Activated naive CD4-positive, alpha-beta T cell treated with anti-CD3 and anti-CD28 coated beads for 36 hours (primary cell): Measurements from ENCODE around the gene FAM53B. TPM values are rescaled to one million over a fixed set of nuclear protein-coding genes. Genes with fewer than 3 reads are reported as not detected.

Experiments used
- CTCF ChIA-PET: fragments of 350-600 bp; sonication (Branson Sonifier 250); formaldehyde crosslinking; loops from one replicate; lab custom pipeline; 2021; ENCODE audit warnings: antibody characterized with exemption; lab: Charles Lee
- DNase-seq: peaks from one replicate; pipeline ENCODE4 v3.0.0-alpha.2; 2020
- H3K27ac Mint-ChIP-seq: one replicate; pipeline ENCODE4 v1.8.0; 2021; ENCODE audit warnings: mild to moderate bottlenecking, mixed read lengths
- H3K27me3 Mint-ChIP-seq: one replicate; pipeline ENCODE4 v1.8.0; 2021; ENCODE audit warnings: low read depth, mixed read lengths
- H3K36me3 Mint-ChIP-seq: one replicate; pipeline ENCODE4 v1.8.0; 2021; ENCODE audit warnings: low read depth, mixed read lengths
- H3K4me1 Mint-ChIP-seq: one replicate; pipeline ENCODE4 v1.8.0; 2021; ENCODE audit warnings: low read depth, mixed read lengths
- H3K4me3 Mint-ChIP-seq: one replicate; pipeline ENCODE4 v1.8.0; 2021; ENCODE audit warnings: mild to moderate bottlenecking, moderate library complexity, mixed read lengths
- H3K9me3 Mint-ChIP-seq: one replicate; pipeline ENCODE4 v1.8.0; 2021; ENCODE audit warnings: mixed read lengths
- intact Hi-C: fragments of 100-400 bp; cut with micrococcal nuclease; formaldehyde crosslinking; loops from one replicate; pipeline ENCODE4 v1.15.1; 2023
- total RNA-seq, 2 experiments: library from RNA; stranded (reverse); gene quantifications; one replicate each; pipeline ENCODE4 v1.2.3, GENCODE V29; 2021

The FAM53B gene
- total RNA-seq, 2 experiments from 2014 or later: 11.8 to 11.9 TPM

- intact Hi-C loops: no loop called here
- no peak overlapping the region for H3K27ac Mint-ChIP-seq
- no peak overlapping the region for H3K4me3 Mint-ChIP-seq
- H3K36me3 Mint-ChIP-seq: peaks cover 1% of the 10 kb centered on the region
- H3K4me1 Mint-ChIP-seq: peaks cover 36% of the 10 kb centered on the region
- H3K9me3 Mint-ChIP-seq: no peaks in the 10 kb centered on the region
- DNase-seq: no peak
- no peaks in the 10 kb centered on the region for H3K27me3 Mint-ChIP-seq
- CTCF ChIA-PET: no interaction called here
Measured at GRCh38 chr10:124660404-124661125, 83.6 kb downstream of the FAM53B start.

DNA sequence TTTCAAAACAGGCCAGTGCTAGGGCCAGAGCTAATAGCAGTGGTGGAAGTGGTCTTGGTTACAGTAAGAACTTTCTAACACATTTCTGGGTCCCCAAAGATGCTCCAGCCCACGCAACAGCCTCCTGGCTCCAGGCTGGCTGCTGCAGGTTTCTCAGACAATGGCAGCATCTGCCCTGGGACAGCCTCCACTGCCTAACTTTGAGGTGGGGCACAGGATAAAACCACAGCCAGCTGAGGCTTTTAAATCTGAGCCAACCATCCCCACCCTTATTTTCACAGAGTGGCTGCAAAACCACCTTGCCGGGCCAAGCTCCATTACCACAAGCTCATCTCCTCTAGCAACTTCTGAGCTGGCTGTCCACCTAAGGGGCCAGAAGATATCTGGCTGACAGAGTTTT, 84.8 kb downstream of the FAM53B start:
- DNase-seq: no peak
- Mint-ChIP-seq H3K4me1 (peaks cover 46% of the 10 kb centered on the region), H3K27ac (no peak overlapping the region), H3K4me3 (no peak overlapping the region), H3K36me3 (peaks cover 1% of the 10 kb centered on the region), H3K9me3 (no peaks in the 10 kb centered on the region), H3K27me3 (no peaks in the 10 kb centered on the region)
- intact Hi-C loops: no loop called here
- CTCF ChIA-PET: interaction anchor here (0.8 to 2.0 kb wide), 2 partner anchors 13 to 82 kb away, joined by 3 to 7 read pairs; no protein-coding TSS in a partner anchor

DNA sequence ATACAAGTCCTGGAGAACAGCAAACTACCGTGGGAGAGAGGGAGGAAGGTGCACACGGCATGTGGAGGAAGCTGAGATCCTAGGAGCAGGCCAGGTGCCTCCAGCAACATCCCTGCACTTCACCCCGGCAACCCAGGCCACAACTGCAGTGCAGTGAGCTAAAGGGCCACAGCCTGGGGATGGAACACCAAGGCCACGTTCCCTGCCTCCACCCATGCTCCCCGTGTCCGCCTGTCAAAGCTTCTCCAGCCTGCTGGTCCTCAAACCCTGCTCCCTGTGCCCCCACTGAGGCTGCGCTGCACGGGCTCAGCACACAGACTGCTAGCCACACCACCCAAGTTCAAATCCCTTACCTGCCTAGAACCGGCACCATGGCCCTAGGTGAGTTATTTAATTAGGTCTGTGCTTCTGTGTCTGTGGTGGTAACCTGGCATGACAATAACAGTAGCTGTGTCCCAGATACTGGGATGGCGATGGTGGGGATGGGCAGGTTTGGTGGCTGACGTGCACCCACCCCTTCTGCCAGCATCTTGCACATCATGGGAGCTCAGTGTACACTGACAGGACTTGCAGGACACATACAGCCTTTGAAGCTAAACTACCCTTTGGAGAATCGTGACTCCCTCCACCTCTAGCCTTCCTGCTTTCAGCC, 85.5 kb downstream of the FAM53B start:
- no peaks in the 10 kb centered on the region for H3K27me3 Mint-ChIP-seq
- intact Hi-C loops: no loop called here
- CTCF ChIA-PET: interaction anchor here (0.8 to 2.0 kb wide), 3 partner anchors 13 to 82 kb away, joined by 3 to 7 read pairs (median 4); no protein-coding TSS in a partner anchor
- no peak for DNase-seq
- H3K27ac Mint-ChIP-seq: no peak overlapping the region
- no peak overlapping the region for H3K4me3 Mint-ChIP-seq
- peaks cover 49% of the 10 kb centered on the region for H3K4me1 Mint-ChIP-seq
- peaks cover 1% of the 10 kb centered on the region for H3K36me3 Mint-ChIP-seq
- H3K9me3 Mint-ChIP-seq: no peaks in the 10 kb centered on the region

DNA sequence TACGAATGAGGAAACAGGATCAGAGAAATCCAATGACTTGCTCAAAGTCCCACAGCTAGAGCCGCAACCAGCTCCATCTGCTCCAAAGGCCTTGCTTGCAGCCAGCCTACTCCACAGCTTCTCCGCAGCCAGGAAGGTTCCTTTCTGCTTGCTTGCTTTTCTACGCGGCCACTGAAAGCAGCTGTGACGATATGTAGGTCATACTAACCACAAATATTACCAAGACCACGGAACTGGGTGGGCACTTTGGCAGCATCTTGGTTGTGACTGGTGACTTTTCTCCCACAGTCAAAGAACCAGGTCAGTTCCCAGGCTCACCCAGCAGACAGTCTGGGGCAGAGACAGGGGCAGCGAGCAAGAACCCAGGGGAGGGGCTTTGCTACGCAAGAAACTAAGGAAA, 86.4 kb downstream of the FAM53B start:
- intact Hi-C loops: no loop called here
- Mint-ChIP-seq H3K9me3 (no peaks in the 10 kb centered on the region), H3K4me1 (peaks cover 49% of the 10 kb centered on the region), H3K36me3 (peaks cover 1% of the 10 kb centered on the region), H3K27ac (peak overlapping the region; percentile 15), H3K4me3 (no peak overlapping the region), H3K27me3 (no peaks in the 10 kb centered on the region)
- CTCF ChIA-PET: interaction anchor here (1.1 to 2.0 kb wide), 3 partner anchors 14 to 84 kb away, joined by 3 to 7 read pairs (median 4); no protein-coding TSS in a partner anchor
- DNase-seq: no peak

DNA sequence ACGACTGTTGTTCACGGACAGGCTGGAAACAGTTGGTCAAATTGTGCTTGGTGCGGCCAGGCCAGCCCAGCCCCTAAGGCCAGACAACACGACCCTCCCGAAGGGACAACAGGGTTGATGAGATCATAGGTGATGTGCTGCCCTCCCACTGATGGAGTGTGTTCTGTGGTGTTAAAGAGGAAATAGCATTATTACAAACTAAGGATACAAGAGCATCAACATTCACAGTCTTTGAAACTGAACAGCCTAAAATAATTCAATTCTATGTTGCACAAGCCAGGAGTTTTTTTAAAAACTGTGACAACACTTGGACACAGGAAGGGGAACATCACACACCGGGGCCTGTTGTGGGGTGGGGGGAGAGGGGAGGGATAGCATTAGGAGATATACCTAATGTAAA, 87.6 kb downstream of the FAM53B start:
- DNase-seq: no peak
- Mint-ChIP-seq H3K27ac (no peak overlapping the region), H3K27me3 (no peaks in the 10 kb centered on the region), H3K4me3 (no peak overlapping the region), H3K36me3 (peaks cover 1% of the 10 kb centered on the region), H3K4me1 (peaks cover 54% of the 10 kb centered on the region), H3K9me3 (no peaks in the 10 kb centered on the region)
- intact Hi-C loops: no loop called here
- CTCF ChIA-PET: interaction anchor here (1.1 kb wide), 1 partner anchor 85 kb away, joined by 3 read pairs; no protein-coding TSS in a partner anchor

GRCh38 chr10:124656113-124656490, 88.1 kb downstream of the FAM53B start:
- intact Hi-C loops: no loop called here
- CTCF ChIA-PET: interaction anchor here (0.6 kb wide), 1 partner anchor 126 kb away, joined by 3 read pairs; no protein-coding TSS in a partner anchor
- no peak for DNase-seq
- no peak overlapping the region for H3K27ac Mint-ChIP-seq
- no peaks in the 10 kb centered on the region for H3K9me3 Mint-ChIP-seq
- H3K4me3 Mint-ChIP-seq: no peak overlapping the region
- peaks cover 1% of the 10 kb centered on the region for H3K36me3 Mint-ChIP-seq
- no peaks in the 10 kb centered on the region for H3K27me3 Mint-ChIP-seq
- H3K4me1 Mint-ChIP-seq: peaks cover 58% of the 10 kb centered on the region

- no peaks in the 10 kb centered on the region for H3K9me3 Mint-ChIP-seq
- CTCF ChIA-PET: interaction anchor here (0.6 to 1.1 kb wide), 4 partner anchors 35 to 125 kb away, joined by 3 to 4 read pairs (median 3); no protein-coding TSS in a partner anchor
- H3K4me1 Mint-ChIP-seq: peaks cover 65% of the 10 kb centered on the region
- no peaks in the 10 kb centered on the region for H3K27me3 Mint-ChIP-seq
- peak overlapping the region; percentile 30 for H3K27ac Mint-ChIP-seq
- H3K4me3 Mint-ChIP-seq: no peak overlapping the region
- peaks cover 1% of the 10 kb centered on the region for H3K36me3 Mint-ChIP-seq
- intact Hi-C loops: no loop called here
- DNase-seq: no peak
Measured at GRCh38 chr10:124655191-124656112, 88.7 kb downstream of the FAM53B start.

DNA sequence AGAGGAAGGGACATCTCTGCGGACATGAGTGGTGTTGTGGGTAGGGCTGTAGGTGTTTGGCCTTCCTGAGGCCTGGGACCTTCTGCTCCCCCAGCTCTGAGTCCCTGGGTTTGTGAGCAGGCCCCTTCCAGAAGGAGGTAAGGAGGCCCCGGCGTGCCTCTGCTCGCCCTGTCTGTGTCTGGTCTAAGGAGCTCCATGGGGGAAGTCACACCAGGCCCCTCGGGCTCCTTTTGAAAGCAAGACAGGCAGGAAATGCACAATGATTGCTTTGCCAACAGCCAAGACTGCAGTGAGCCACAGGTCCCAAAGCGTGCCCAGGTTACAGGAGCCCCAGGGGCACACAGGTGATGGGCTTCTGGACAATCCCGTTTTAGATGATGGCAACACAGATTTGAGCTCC, 89.5 kb downstream of the FAM53B start:
- H3K9me3 Mint-ChIP-seq: no peaks in the 10 kb centered on the region
- peaks cover 1% of the 10 kb centered on the region for H3K36me3 Mint-ChIP-seq
- intact Hi-C loops: no loop called here
- peaks cover 67% of the 10 kb centered on the region for H3K4me1 Mint-ChIP-seq
- no peak overlapping the region for H3K4me3 Mint-ChIP-seq
- no peaks in the 10 kb centered on the region for H3K27me3 Mint-ChIP-seq
- no peak for DNase-seq
- H3K27ac Mint-ChIP-seq: peak overlapping the region; percentile 30
- CTCF ChIA-PET: interaction anchor here (0.8 to 1.1 kb wide), 2 partner anchors 35 to 87 kb away, joined by 3 read pairs; no protein-coding TSS in a partner anchor

DNA sequence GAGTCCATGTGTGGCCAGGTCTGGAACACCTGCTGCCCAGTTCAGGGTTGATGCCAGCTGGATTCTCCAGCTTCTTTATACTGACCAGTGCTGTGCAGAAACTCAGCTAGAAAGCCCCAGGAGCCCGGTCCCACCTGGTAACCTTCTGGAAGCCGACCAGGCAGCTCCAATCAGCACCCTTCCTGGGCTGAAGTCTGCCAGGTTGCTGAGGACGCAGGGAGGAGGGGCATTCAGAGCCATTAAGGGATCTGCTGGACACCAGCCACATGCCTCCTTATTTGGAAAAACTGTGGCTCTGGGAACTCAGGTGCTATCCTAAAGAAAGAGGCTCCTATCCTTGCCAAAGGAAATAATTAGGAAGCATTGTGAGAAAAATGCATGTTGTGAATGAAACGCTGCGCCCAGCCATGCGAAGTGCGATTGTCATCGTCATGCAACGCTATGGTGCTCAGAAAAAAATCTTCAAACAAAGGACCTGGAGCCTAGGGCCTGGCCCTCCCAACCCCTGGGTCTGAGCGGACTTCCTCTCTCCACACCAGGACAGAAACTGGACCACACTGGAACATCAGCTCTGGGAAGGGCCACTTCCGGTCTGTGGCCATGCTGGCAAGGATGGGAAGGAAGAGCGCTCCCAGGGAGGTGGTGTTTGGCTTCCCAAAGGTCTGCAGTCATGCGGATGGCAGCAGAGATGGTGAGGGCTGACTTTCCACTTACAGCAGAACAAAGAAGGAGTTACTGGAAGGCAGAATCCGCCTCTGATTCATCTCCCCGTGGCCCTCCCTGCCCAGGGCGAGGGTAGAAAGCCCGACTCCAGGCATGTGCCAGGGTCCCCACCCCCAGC, 90.1 kb downstream of the FAM53B start:
- intact Hi-C loops: no loop called here
- CTCF ChIA-PET: interaction anchor here (1.1 kb wide), 1 partner anchor 36 kb away, joined by 3 read pairs; no protein-coding TSS in a partner anchor
- peaks cover 1% of the 10 kb centered on the region for H3K36me3 Mint-ChIP-seq
- no peak overlapping the region for H3K27ac Mint-ChIP-seq
- H3K9me3 Mint-ChIP-seq: no peaks in the 10 kb centered on the region
- no peak for DNase-seq
- no peaks in the 10 kb centered on the region for H3K27me3 Mint-ChIP-seq
- H3K4me1 Mint-ChIP-seq: peaks cover 67% of the 10 kb centered on the region
- no peak overlapping the region for H3K4me3 Mint-ChIP-seq

DNA sequence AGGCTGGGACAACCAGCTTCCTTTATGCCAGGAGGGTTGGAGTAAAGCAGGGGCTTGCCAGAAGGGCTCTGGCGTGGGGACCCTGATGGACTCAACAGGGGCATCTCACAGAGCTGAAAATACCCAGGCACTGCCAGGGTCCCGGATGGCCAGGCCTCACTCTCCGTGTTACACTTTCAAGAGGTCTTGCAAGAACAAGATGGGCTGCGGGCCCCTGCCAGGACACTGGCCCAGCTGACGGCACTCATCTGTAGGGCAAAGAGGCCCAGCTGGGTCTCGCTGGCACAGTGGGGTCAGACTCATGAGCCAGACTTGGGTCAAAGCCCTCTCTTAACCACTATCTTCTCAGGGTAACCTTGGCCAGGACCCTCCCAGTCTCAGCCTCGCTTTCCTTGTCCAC, 90.9 kb downstream of the FAM53B start:
- Mint-ChIP-seq H3K4me3 (no peak overlapping the region), H3K27ac (no peak overlapping the region), H3K9me3 (no peaks in the 10 kb centered on the region), H3K4me1 (peaks cover 68% of the 10 kb centered on the region), H3K27me3 (no peaks in the 10 kb centered on the region), H3K36me3 (peaks cover 1% of the 10 kb centered on the region)
- intact Hi-C loops: no loop called here
- DNase-seq: no peak
- CTCF ChIA-PET: interaction anchor here (0.7 kb wide), 1 partner anchor 1066 kb away, joined by 3 read pairs; no protein-coding TSS in a partner anchor

DNA sequence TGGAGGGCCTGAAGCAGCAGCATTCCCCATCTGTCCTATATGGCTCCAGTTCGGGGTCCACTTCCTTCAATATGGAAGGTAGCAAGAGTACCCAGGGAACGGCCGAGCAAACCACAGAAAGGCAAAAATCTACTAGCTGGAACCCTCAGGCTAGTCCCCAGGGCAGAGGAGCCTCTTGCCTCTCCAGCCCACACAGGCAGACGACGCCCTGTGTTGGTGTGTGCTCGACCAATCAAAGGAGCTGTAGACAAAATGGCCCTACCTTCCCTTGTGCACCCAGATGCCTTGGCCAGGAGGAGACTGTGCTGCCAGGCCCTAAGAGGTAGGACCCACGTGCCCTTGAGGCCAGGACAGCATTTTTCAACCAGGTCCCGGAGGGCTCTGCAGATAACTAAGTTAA, 91.5 kb downstream of the FAM53B start:
- intact Hi-C loops: no loop called here
- DNase-seq: no peak
- peaks cover 68% of the 10 kb centered on the region for H3K4me1 Mint-ChIP-seq

More for the DNA sequence above, 91.5 kb downstream of the FAM53B start:
- Mint-ChIP-seq H3K27ac (no peak overlapping the region), H3K36me3 (peaks cover 1% of the 10 kb centered on the region), H3K9me3 (no peaks in the 10 kb centered on the region), H3K4me3 (no peak overlapping the region), H3K27me3 (no peaks in the 10 kb centered on the region)
- CTCF ChIA-PET: interaction anchor here (0.7 kb wide), 1 partner anchor 1066 kb away, joined by 3 read pairs; no protein-coding TSS in a partner anchor
